ENCODE data around the gene ELMO1. TPM values are rescaled to one million over a fixed set of nuclear protein-coding genes. Genes with fewer than 3 reads are reported as not detected.

Gene ELMO1
- polyA plus RNA-seq, 1 donor (not counting 4 experiments of a cell fraction or from before 2014, with no cell fraction given) = not detected

GRCh38 chr7:37352251-37352880 is 96.3 kb downstream of the ELMO1 start:
- no peaks in the 10 kb centered on the region for H3K36me3 ChIP-seq (ENCODE audit: control insufficient read depth in 2 of 2, extremely low read depth in 1 of 2, insufficient read depth in 2 of 2, low read length in 2 of 2)
- no peaks in the 10 kb centered on the region for H3K27me3 ChIP-seq (ENCODE audit: control insufficient read depth, extremely low read depth, insufficient read depth, low read length)
- H4K20me1 ChIP-seq (ENCODE audit: control insufficient read depth, extremely low read depth, insufficient read depth, low read length) = no peaks in the 10 kb centered on the region
- no peaks in the 10 kb centered on the region for H3K9me3 ChIP-seq (ENCODE audit: control insufficient read depth, low read depth, low read length)
- H3K4me3 ChIP-seq (ENCODE audit: control insufficient read depth in 2 of 3, extremely low read depth in 1 of 3, insufficient read depth in 2 of 3, low read depth in 1 of 3, low read length in 3 of 3) = no peak overlapping the region
- no peak overlapping the region for H3K9ac ChIP-seq (ENCODE audit: control insufficient read depth, extremely low read depth, insufficient read depth, low read length)
- DNase-seq (ENCODE audit: low read depth, low spot score) (no peak), FAIRE-seq (no peak)
- H3K79me2 ChIP-seq (ENCODE audit: control insufficient read depth, insufficient read depth, low read length) = no peaks in the 10 kb centered on the region
- no peaks in the 10 kb centered on the region for H3K9me1 ChIP-seq (ENCODE audit: control insufficient read depth, extremely low read depth, insufficient read depth, low read length)
- no peaks in the 10 kb centered on the region for H3K4me1 ChIP-seq (ENCODE audit: control insufficient read depth, extremely low read depth, insufficient read depth, low read length)
- TF ChIP-seq EZH2 (IDR thresholded peaks at IDR 0.05; ENCODE audit: low read length) (no peak), CTCF (optimal IDR thresholded peaks at IDR 0.05 in 1 of 3, IDR thresholded peaks at IDR 0.05 in 1 of 3, conservative IDR thresholded peaks at IDR 0.05 in 1 of 3; ENCODE audit: extremely low read depth in 1 of 3, insufficient read depth in 2 of 3, low read length in 3 of 3) (no peak)
- H2AFZ ChIP-seq (ENCODE audit: control insufficient read depth, low read length) = no peak overlapping the region
- no peak overlapping the region for H3K27ac ChIP-seq (ENCODE audit: control insufficient read depth, insufficient read depth, low read length)
- dilution Hi-C loops (cut with MboI; ENCODE audit: extremely low pct_ligation_motif_present, low sequenced_read_pairs) = no loop called here
- H3K4me2 ChIP-seq (ENCODE audit: control insufficient read depth, extremely low read depth, insufficient read depth, low read depth, low read length) = no peak overlapping the region

DNA sequence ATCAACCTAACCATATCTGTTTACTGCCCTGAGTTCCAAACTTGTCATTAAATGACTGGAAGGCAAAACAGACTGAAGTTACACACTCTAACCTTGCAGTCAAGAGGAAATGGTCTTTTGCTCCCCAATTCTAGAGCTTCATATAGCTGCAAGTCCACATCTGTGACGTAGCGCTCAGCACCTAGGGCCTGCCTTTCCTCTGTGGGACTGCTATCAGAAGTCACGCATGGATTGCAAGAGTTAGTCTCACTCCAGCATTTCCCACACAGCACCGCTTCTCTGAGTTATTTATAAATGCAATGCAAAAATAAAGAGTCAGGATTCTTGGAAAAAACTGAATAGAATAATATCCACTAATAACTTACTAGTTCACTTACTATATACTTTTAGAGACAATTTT is 96.9 kb downstream of the ELMO1 start:
- Histone ChIP-seq H3K27ac (ENCODE audit: control insufficient read depth, insufficient read depth, low read length) (no peak overlapping the region), H3K79me2 (ENCODE audit: control insufficient read depth, insufficient read depth, low read length) (no peaks in the 10 kb centered on the region), H3K4me2 (ENCODE audit: control insufficient read depth, extremely low read depth, insufficient read depth, low read depth, low read length) (no peak overlapping the region), H2AFZ (ENCODE audit: control insufficient read depth, low read length) (no peak overlapping the region), H3K4me3 (ENCODE audit: control insufficient read depth in 2 of 3, extremely low read depth in 1 of 3, insufficient read depth in 2 of 3, low read depth in 1 of 3, low read length in 3 of 3) (no peak overlapping the region), H3K27me3 (ENCODE audit: control insufficient read depth, extremely low read depth, insufficient read depth, low read length) (no peaks in the 10 kb centered on the region), H3K9ac (ENCODE audit: control insufficient read depth, extremely low read depth, insufficient read depth, low read length) (no peak overlapping the region), H3K9me3 (ENCODE audit: control insufficient read depth, low read depth, low read length) (no peaks in the 10 kb centered on the region), H3K4me1 (ENCODE audit: control insufficient read depth, extremely low read depth, insufficient read depth, low read length) (no peaks in the 10 kb centered on the region), H3K36me3 (ENCODE audit: control insufficient read depth in 2 of 2, extremely low read depth in 1 of 2, insufficient read depth in 2 of 2, low read length in 2 of 2) (no peaks in the 10 kb centered on the region), H4K20me1 (ENCODE audit: control insufficient read depth, extremely low read depth, insufficient read depth, low read length) (no peaks in the 10 kb centered on the region), H3K9me1 (ENCODE audit: control insufficient read depth, extremely low read depth, insufficient read depth, low read length) (no peaks in the 10 kb centered on the region)
- dilution Hi-C loops (cut with MboI; ENCODE audit: extremely low pct_ligation_motif_present, low sequenced_read_pairs) = no loop called here
- FAIRE-seq = no peak
- TF ChIP-seq CTCF (optimal IDR thresholded peaks at IDR 0.05 in 1 of 3, IDR thresholded peaks at IDR 0.05 in 1 of 3, conservative IDR thresholded peaks at IDR 0.05 in 1 of 3; ENCODE audit: extremely low read depth in 1 of 3, insufficient read depth in 2 of 3, low read length in 3 of 3) (no peak), EZH2 (IDR thresholded peaks at IDR 0.05; ENCODE audit: low read length) (no peak)
- no peak for DNase-seq (ENCODE audit: low read depth, low spot score)

All from keratinocyte (primary cell).